SK-N-MC (cell line): ENCODE results near the gene LRFN4.

Experiments
- EZH2 ChIP-seq: fragments of 200-600 bp; sonication (generic); IDR thresholded peaks from one replicate; pipeline ENCODE4 v1.6.1; 2017; ENCODE audit warnings: antibody characterized with exemption
- POLR2AphosphoS5 ChIP-seq: IDR thresholded peaks from 2 replicates; pipeline ENCODE4 v1.6.1; 2012; ENCODE audit warnings: mild to moderate bottlenecking, low read depth, low read length, borderline replicate concordance

GRCh38 chr11:66864172-66864901 is 7.5 kb downstream of the LRFN4 start:
- no peak for TF ChIP-seq POLR2AphosphoS5
- TF ChIP-seq EZH2: no peak
